Fibroblast of the conjunctiva (primary cell): ENCODE measurements around the gene DOP1B.
"Not testable (repeated sequence)": the region's sequence is repeated elsewhere in the genome, so short reads cannot be mapped to it uniquely, and the experiment has no call there.

Experiments used
- DNase-seq: peaks from one replicate; pipeline ENCODE4 v3.0.0-alpha.2; 2010; ENCODE audit warnings: low read depth

DOP1B gene

DNA sequence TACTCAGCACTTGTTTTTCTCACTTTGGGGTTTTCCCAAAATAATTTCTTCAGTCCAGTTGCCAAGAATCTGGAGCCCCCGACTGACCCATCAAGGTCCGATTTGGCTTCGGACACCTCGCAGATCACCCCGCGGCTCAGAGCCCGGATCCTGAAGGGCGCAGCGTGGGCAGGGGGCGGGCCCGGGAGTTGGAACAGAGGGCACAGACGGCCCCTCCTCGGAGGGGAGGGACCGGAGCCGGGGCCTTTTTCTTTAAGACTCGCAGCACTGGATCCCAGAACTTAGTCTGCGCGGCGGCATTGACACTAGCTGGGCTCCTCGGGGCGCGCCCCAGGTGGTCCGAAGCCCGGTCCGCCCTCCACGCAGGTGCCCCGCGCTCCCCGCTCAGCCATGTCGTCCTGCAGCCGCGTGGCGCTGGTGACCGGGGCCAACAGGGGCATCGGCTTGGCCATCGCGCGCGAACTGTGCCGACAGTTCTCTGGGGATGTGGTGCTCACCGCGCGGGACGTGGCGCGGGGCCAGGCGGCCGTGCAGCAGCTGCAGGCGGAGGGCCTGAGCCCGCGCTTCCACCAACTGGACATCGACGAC lies 21.7 kb upstream of the DOP1B start, which contains the start of gene CBR3:
TSS of gene CBR3 (plus strand) at position 277 of the 588 bp plus-strand sequence. CDS start at position 391, 114 bp downstream.
- DNase-seq: peak; percentile 49

DNA sequence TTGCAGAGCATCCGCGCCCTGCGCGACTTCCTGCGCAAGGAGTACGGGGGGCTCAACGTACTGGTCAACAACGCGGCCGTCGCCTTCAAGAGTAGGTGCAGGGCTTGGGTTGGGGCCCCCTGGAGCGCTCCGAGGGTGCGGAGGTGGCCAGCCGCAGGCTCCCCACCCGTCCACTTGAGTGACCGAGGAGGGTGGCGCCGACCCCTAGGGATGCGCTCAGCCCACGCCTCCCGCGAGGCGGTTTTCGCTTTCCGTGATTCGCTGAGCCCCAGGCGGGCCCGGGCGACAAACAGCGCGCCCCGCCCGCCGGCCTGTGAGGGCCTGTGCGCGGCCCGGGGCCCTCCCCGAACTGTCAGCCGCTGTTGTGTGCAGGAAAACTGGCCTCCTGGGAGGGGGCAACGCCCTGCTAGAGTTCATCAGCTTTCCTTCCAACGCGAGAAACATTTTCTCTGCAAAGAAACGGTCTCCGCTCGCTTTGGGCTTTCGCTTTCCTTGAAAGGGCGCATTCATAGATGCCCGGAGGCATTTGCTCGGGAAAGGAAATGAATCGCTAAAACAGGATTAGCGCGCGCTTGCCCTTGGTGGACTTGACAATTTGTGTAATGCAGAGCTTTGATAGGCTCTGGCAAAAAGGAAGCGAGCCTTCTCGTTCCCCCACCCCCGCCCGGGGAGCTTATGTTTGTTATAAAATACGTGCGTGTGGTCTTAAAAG lies 21.1 kb upstream of the DOP1B start:
- peak; percentile 60 for DNase-seq

DNA sequence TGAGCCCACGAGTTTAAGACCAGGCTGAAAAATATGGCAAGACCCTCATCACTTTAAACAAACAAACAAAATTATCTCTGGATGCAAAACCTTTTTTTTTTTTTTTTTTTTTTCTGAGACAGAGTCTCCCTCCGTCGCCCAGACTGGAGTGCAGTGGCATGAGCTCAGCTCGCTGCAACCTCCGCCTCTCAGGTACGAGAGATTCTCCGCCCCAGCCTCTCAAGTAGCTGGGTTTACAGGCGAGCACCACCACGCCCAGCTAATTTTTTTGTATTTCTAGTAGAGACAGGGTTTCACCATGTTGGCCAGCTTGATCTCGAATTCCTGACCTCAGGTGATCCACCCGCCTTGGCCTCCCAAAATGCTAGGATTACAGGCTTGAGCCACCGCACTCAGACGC lies 16.8 kb upstream of the DOP1B start:
- not testable (repeated sequence) for DNase-seq

DNA sequence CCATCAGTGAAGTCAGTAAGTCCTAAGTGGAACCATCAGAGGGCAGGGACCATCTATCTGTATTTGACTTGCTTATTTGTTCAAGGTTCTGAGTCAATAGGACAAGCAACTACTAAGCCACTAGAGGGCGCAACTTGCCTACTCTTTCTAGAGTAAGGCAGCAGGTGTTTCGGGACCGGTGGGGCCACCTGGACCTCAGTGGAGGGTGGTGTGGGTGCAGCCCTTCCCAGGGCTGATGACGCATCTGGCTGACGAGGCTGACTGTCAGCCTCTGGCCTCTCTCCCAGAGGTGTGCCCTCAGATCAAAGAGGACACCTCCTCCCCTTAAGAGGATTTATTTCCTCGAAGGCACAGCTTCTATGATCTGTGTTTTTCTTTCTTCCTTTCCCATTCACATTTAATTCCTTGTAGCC lies 15.1 kb upstream of the DOP1B start:
- peak; percentile 77 for DNase-seq

DNA sequence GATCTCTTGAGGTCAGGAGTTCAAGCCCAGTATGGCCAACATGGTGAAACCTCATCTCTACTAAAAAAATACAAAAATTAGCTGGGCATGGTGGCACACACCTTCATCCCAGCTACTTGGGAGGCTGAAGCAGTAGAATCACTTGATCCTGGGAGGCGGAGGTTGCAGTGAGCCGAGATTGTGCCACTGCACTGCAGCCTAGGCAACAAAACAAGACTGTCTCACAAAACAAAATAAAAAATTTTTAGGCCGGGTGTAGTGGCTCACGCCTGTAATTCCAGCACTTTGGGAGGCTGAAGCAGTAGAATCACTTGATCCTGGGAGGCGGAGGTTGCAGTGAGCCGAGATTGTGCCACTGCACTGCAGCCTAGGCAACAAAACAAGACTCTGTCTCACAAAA lies 12.4 kb upstream of the DOP1B start:
- not testable (repeated sequence) for DNase-seq

DNA sequence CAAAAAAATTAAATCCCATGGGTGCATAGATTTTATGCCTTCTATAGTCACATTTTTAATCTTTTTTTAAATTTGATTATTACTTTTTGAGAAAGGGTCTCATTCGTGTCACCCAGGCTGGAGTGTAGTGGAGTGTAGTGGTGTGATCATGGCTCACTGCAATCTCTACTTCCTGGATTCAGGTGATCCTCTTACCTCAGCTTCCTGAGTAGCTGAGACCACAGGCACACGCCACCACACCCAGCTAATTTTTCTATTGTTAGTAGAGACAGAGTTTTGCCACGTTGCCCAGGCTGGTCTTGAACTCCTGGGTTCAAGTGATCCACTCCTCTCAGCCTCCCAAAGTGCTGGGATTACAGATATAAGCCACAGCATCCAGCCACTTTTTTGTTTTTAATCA lies 11.4 kb upstream of the DOP1B start:
- DNase-seq: no peak

DNA sequence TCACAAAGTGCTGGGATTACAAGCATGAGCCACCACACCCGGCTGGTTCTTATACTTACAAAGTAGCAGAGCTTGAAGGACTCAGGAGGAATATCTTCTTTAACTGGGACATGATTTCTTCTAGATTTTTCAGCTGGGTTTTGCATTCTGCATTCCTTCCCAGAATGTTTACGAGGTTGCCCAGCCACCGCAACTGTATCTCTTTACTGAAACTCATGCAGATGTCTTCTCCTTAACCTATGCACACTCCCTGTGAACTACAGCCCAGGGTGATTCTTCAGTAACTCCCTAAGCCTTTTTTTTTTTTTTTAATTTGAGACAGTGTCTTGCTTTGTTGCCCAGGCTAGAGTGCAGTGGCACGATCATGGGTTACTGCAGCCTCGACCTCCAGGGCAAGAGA lies 8.7 kb upstream of the DOP1B start:
- no peak for DNase-seq

DNA sequence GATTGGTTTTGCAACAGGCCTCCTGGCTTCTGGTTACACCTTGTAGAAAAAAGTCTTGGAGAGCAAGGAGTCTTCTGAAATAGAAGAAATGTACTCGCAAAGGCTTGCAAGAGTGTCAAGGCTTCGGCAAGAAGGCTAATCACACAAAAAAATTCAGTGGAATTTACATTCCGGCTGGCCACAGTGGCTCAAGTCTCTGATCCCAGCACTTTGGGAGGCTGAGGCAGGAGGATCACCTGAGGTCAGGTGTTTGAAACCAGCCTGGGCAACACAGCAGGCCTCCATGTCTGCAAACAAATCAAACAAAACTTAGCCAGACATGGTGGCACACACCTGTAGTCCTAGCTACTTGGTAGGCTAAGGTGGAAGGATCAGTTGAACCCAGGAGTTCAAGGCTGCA lies 7.7 kb upstream of the DOP1B start:
- no peak for DNase-seq

DNA sequence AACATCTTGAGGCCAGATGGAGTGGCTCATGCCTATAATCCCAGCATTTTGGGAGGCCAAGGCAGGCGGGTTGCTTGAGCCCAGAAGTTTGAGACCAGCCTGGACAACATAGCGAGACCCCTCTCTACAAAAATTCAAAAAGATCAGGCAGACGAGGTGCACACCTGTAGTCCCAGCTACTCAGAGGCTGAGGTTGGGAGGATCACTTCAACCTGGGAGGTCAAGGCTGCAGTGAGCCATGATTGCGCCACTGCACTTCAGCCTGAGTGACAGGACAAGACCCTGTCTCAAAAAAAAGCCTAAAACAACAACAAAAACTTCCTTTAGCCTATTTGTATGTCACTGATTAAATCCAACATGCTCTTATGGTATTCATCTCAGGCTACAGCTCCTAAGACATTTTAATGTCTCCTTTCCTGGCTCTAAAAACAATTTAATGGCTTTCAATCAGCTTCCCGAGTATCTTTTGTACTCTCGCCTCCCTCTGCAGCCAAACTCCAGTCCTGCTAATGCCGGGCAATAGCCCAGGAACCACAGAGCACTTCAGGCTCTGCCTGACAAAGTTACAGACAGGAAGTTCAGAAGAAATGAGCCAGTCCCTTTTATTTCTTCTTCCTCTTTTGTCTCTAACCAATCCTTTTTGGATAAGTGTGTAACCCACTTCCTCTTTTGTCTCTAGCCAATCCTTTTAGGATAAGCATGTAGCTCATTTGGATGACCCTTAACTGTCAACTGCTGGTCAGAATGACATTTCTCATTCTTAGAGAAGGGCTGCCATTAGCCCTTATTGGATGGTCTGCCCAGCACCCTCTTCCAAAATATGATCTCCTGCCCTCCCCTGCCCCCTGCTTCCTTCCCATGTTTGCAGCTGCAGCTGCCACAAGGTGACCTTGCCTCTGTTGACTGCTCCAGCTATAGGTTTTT lies 6.6 kb upstream of the DOP1B start:
- DNase-seq: no peak

DNA sequence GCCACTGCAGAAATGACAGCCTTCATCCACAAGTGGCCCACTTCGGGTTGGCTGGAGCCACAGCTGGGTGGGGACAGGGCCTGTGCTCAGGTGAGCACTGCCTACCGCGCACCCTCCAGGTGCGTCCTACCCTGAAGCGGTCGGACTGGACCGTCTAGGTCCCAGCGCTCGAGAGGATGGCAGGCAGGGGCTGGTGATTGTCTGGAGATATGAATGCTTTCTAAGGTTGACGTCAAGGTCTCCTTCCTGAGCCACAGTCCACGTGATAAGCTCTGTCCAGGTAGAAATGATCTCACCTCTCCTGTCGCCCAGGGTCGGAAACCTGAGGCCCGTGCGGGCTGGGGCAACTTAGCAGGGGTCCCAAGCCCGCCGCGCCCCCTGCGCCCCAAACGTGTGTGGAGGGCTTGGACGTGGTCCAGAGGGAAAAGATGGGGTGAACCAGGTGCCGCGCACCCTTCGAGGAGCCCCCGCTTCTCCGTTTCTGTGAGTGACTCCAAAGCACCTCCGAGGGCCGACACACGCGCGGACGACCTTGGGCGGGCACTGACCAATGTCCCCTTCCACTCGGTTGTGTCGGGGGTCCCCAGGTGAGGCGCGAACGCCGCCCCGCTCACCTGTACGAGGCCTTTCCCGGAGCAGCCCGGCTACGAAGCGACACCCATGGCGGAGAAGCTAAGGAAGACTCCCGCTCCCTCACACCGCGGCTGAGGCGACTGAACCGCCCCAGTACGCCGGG lies 853 bp upstream of the DOP1B start:
- no peak for DNase-seq

DNA sequence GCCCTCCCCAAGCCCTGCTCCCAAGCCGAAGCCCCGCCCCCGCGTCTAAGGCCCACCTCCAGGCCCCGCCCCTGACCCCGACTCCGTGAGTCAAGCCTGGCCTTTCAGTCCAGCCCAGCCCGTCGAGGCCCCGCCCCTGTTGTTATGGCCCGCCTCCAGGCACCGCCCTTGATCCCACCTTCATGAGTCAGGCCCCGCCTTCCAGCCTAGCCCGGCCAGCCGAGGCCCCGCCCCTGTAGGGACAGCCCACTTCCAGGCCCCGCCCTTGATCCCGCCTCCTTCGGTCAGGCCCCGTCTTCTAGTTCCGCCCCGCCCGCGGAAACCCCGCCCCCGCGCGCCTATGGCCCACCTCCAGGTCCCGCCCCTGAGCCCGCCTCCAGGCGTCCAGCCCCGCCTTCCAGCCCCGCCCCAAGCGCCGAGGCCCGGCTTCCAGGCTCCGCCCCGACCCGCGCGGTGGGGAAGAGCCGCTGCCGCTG lies 247 bp upstream of the DOP1B start:
- DNase-seq: peak; percentile 99

DNA sequence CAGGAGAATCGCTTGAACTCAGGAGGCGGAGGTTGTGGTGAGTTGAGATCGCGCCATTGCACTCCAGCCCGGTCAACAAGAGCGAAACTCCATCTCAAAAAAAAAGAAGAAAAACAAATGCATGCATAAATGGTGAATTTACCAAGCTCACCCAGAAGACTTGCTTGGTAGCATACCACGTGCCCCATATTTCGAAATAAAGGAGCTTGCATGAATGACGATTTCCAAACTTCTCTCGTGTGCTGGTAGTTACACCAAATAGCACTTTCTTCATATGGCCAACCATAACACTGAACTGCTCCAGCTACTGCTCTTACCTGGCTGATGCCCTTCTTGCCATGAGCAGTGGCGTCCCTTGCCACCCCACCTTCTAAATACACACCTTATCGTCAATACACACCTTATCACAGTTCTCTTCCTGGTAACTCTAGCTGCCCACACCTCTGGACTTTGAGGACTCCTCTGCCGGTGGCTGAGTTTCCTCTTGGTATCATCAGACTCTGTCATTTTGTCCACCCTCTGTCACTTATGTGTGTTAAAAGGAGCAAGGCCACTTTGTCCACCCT lies 2.8 kb downstream of the DOP1B start:
- no peak for DNase-seq

DNA sequence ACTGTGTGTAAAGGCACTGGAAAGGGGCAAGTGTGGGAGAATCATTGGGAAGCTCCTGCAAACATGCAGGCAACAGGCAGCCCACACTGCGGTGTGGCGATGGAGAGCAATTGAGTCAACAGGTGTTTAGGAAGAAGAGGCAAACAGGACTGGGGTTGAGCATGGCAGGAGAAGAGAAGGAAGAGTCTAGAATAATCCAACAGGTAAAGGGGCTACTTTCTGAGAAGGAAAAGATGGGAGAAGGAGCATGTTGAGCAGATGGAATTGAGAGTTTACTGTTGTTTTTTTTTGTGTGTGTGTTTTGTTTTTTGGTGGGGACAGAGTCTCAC lies 4.2 kb downstream of the DOP1B start:
- DNase-seq: no peak

DNA sequence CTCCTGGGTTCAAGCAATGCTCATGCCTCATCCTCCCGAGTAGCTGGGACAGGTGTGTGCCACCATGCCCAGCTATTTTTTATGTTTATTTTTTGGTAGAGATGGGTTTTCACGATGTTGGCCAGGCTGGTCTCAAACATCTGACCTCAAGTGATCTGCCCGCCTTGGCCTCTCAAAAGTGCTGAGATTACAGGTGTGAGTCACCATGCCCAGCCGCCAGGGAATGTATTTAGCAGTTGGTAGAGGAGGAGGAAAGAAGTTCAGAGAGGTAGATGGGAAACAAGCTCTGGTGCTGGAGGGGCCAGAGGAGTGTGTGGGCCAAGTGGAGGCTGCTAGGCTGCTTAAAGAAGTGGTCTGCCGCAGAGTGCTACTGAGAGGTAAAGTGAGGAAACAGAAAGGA lies 6.0 kb downstream of the DOP1B start:
- no peak for DNase-seq

DNA sequence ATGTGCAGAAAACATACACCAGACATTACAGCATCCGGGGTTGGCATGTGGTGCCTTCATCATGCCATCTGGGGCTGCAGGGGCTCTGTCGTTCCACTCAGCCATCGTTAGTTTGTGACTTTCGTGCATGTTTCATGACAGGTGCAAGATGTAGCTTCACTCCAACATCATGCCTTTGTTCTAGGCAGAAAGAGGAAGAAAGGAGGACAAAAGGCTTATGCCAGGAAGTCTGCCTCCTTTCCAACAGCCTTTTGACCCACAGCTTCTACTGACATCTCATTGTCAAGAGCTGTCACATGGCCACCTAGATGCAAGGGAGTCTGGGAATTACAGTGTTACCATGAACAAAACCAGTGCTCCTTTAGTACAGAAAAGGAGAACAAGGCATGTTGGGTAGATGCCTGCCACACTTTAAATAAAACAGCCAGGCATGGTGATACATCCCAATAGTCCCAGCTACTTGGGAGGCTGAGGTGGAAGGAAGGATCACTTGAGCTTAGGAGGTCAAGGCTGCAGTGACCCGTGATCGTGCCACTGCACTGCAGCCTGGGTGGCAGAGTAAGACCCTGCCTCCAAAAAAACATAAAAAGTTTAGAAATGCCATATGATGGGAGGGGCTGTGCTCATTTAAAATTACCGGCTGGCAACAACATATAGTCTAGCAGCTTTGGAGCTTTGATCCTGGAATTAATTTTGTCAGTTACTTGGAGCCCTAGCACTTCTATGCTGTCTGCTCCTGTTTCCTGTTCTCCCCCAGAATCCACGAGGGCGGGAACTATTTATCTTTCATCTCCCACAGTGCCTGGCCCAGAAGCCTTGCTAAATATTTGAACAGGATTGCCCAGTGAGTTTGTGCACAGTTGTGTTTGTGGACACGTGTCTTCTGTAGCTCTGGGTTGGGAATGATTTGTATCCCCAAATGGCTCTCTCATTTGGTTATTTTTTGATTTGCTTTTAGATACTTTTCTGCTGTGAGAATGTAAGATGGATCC lies 7.4 kb downstream of the DOP1B start:
- no peak for DNase-seq

DNA sequence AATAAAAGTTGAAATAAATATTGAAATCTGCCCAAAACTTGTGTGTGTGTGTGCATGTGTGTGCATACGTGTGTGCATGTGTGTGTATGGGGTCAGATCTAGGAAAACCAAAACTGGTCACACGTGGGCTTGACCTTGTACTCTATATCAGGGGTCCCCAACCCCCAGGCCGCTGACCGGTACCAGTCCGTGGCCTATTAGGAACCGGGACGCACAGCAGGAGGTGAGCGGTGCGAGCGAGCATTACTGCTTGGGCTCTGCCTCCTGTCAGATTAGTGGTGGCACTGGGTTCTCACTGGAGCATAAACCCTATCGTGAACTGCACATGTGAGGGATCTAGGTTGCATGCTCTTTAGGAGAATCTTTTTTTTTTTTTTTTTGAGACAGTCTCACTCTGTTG lies 8.7 kb downstream of the DOP1B start:
- DNase-seq: no peak

DNA sequence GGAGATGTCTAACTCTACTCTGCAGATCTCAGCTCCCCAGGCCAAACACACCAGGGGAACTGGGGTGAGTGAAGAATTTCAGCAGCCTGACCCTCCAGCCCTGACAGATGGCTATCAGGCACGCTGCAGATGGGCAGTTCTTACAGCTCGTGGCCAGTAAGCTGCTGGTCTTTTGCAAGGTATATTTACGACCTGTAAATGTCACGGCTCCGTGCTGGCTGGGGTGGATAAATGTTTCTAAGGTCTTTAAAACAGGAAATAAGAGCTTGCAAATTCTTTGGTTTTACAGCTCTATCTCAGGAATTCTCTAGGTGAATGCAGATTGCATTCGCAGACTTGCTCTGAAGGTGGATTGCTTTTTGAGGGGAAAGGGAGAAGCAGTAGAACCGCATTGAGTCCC lies 10.1 kb downstream of the DOP1B start:
- no peak for DNase-seq

DNA sequence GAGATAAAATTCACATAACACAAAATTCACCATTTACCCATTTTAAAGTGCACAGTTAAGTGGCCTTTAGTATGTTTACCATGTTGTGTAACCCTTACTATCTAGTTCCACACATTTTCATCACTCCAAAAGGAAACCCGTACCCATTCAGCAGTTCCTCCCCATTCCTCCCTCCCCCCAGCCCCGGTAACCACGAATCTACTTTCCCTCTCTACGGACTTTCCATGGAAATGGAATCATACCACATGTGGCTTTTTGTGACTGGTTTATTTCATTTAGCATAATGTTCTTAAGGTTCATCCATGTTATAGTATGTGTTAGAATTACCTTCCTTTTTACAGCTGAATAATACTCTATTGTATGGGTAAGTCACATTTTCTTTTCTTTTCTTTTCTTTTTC lies 10.9 kb downstream of the DOP1B start:
- DNase-seq: no peak

DNA sequence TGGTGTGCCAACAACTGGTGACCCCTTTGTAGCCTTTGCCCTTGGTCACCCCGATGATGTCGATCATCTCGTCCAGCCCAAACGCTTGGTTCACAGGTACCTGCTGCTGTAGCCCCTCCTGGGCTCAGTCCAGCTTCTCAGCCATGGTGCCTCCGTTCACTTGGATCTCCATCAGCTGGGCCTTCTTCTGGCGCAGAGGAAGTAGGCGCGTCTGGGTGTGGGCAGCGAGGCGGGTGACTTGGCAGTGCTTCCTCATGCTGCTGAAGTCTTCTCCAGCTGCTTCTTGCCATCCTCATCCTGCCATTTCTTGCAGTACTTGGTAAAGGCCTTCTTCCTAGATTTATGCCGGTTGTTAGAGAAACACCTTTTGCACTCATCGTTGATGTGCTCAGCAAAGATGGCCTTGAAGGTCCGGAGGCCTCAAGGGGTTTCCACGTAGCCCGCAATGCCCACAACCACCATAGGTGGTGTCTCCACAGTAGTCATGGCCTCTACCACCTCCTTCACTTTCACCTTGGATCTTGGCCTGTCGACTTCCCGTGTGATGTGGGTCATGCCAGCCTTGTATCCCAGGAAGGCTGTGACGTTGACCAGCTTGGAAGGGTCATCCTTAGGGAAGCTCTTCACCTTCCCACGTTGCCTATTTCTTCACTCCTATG lies 13.0 kb downstream of the DOP1B start:
- no peak for DNase-seq

DNA sequence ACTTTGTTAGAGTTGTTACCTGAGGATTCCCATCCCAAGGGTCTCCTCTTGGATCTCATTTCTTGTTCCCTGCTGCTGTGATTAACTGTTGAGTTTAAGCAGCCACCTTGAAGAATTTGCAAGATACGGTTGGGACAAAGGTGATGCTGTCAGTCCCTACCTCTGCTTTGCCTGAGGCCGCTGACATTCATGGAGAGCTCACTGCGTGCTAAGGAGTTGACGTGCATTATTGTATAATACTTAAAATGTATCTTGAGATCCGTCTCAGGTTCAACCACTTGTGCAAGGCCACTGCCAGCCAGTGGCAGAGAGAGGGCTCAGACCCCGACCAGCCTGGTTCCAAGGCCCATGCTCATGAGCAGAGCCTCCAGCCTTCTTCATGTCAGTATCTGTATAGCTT lies 14.2 kb downstream of the DOP1B start:
- DNase-seq: no peak
